SK-N-MC (cell line): ENCODE measurements around the gene AFAP1L2.

ENCODE experiments used
- DNase-seq: peaks from one replicate; pipeline ENCODE4 v3.0.0-alpha.2; 2011; ENCODE audit warnings: low read depth, low spot score
- H3K27ac ChIP-seq: fragments of 200-600 bp; sonication (generic); 2 replicates; pipeline ENCODE4 v1.5.1; 2016; ENCODE audit warnings: mixed run types
- H3K36me3 ChIP-seq: fragments of 200-600 bp; sonication (generic); 2 replicates; pipeline ENCODE4 v1.6.1; 2017; ENCODE audit warnings: antibody characterized with exemption, low read length, mixed read lengths; ENCODE audit not compliant: insufficient read depth
- H3K4me3 ChIP-seq: fragments of 200-600 bp; sonication (generic); 2 replicates; pipeline ENCODE4 v1.5.1; 2016
- H3K9ac ChIP-seq: fragments of 200-600 bp; sonication (generic); 2 replicates; pipeline ENCODE4 v1.8.0; 2017; ENCODE audit warnings: mixed run types, mixed read lengths; ENCODE audit not compliant: insufficient read length
- H3K9me3 ChIP-seq: fragments of 200-600 bp; sonication (generic); 2 replicates; pipeline ENCODE4 v1.6.1; 2017; ENCODE audit warnings: low read depth, mild to moderate bottlenecking, antibody characterized with exemption, low read length, moderate library complexity, mixed read lengths
- EZH2 ChIP-seq: fragments of 200-600 bp; sonication (generic); IDR thresholded peaks from one replicate; pipeline ENCODE4 v1.6.1; 2017; ENCODE audit warnings: antibody characterized with exemption
- FOXP2 ChIP-seq: optimal IDR thresholded peaks from 2 replicates; pipeline ENCODE3; 2011; ENCODE audit warnings: mild to moderate bottlenecking, moderate library complexity; ENCODE audit not compliant: insufficient read depth; ENCODE audit errors: extremely low read length, control extremely low read depth
- POLR2AphosphoS5 ChIP-seq: IDR thresholded peaks from 2 replicates; pipeline ENCODE4 v1.6.1; 2012; ENCODE audit warnings: mild to moderate bottlenecking, low read depth, low read length, borderline replicate concordance

AFAP1L2 gene

GRCh38 chr10:114284346-114285071 is 119.8 kb downstream of the AFAP1L2 start:
- Histone ChIP-seq H3K27ac (no peak overlapping the region), H3K36me3 (no peaks in the 10 kb centered on the region), H3K9ac (no peak overlapping the region), H3K9me3 (no peaks in the 10 kb centered on the region), H3K4me3 (no peak overlapping the region)
- TF ChIP-seq FOXP2: no peak
- TF ChIP-seq POLR2AphosphoS5: no peak
- TF ChIP-seq EZH2: no peak
- DNase-seq: no peak

DNA sequence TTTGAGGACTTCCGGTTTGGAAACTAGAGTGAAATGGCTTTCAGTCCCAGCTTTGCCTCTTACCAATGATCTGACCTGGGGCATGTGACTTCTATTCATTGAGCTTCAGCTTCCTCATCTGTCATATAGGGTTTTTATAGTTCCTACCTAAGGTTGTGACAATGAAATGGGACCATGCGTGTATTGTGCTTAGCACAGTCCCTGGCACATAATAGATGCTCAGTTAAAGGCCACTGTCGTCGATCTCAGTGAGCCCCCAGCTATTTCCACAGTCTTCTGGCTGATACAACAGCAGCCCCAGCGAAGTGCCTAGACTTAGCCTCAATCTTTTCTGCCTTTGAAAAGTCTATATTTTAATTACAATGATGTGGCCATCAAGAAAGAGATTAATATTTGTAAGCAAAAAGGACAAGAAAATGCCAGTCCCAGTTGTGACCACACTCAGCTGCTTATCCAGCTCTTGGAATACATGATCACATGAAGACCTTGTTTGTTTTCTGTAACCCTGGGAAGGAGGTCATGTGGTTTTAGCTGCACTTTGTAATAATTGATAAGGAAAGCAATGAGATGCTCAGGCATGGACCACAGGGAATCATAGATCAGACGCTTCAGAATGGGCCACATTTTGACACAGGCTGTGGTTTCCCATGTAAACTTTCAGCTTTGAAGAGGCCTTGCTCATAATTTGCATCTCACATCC is 120.6 kb downstream of the AFAP1L2 start:
- Histone ChIP-seq H3K9me3 (no peaks in the 10 kb centered on the region), H3K36me3 (no peaks in the 10 kb centered on the region), H3K9ac (no peak overlapping the region), H3K4me3 (no peak overlapping the region), H3K27ac (no peak overlapping the region)
- TF ChIP-seq EZH2 (no peak), POLR2AphosphoS5 (no peak), FOXP2 (no peak)
- no peak for DNase-seq

DNA sequence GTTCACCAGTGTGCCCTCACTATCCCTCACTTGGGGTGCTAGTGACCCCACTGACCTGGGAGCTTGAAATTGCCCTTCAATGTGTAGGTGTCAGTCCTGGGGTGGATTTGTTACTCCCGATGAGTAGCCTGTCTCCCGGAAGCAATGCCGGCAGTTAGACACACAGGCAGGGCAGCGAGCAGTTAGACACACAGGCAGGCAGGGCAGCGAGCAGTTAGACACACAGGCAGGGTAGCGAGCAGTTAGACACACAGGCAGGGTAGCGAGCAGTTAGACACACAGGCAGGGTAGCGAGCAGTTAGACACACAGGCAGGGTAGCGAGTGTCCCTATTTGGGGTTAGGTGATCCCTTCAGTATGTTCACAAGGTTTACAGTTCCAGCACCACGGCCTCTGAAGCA is 121.2 kb downstream of the AFAP1L2 start:
- Histone ChIP-seq H3K36me3 (no peaks in the 10 kb centered on the region), H3K9ac (no peak overlapping the region), H3K4me3 (no peak overlapping the region), H3K9me3 (no peaks in the 10 kb centered on the region), H3K27ac (no peak overlapping the region)
- TF ChIP-seq POLR2AphosphoS5: no peak
- TF ChIP-seq FOXP2: no peak
- TF ChIP-seq EZH2: no peak
- no peak for DNase-seq

DNA sequence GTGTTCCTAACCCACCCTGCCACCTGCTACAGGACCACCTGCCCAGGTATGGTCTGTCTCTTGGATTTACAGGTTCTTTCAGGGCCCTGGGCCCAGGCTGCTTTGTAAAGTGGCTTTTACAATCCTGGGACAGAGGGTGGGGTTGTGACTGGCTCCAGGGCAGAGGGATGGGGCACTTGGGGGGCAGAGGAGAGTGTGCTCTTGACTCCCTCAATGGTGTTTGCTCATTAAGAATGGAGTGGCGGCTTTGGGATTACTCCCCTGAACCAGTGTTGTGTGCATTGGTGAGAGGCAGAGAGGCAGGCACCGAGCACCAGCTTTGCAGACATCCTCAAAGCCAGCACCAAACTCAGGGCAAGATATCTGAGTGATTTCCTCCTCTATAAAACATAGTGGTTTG is 121.8 kb downstream of the AFAP1L2 start:
- Histone ChIP-seq H3K36me3 (no peaks in the 10 kb centered on the region), H3K9me3 (no peaks in the 10 kb centered on the region), H3K9ac (no peak overlapping the region), H3K4me3 (no peak overlapping the region), H3K27ac (no peak overlapping the region)
- TF ChIP-seq POLR2AphosphoS5 (no peak), EZH2 (no peak), FOXP2 (no peak)
- DNase-seq: no peak

GRCh38 chr10:114281461-114281860 is 122.8 kb downstream of the AFAP1L2 start:
- DNase-seq: no peak
- H3K9me3 ChIP-seq: no peaks in the 10 kb centered on the region

DNA sequence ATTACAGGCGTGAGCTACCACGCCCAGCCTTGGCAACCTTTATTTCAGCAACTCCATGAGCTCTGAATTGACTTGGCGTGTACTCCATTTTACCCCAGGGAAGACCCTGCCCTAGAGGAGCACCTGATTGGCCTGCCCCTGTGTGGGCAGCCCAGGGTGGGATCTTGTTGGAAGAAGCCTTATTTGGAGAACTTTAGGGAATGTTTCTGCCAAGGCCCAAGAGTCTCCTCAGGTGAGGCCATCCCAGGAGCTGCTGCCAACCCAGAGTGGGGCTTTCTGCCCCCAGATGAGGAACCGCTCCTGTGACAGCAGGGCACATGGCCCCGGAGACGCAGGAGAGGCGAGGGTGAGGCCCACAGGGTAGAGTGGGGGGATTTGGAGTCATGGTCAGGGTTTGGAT is 123.3 kb downstream of the AFAP1L2 start:
- DNase-seq: no peak
- Histone ChIP-seq H3K36me3 (no peaks in the 10 kb centered on the region), H3K27ac (no peak overlapping the region), H3K9ac (no peak overlapping the region), H3K9me3 (no peaks in the 10 kb centered on the region), H3K4me3 (no peak overlapping the region)
- TF ChIP-seq POLR2AphosphoS5 (no peak), FOXP2 (no peak), EZH2 (no peak)

More at GRCh38 chr10:114281461-114281860, 122.8 kb downstream of the AFAP1L2 start:
- no peak overlapping the region for H3K9ac ChIP-seq
- TF ChIP-seq POLR2AphosphoS5 (no peak), EZH2 (no peak), FOXP2 (no peak)
- H3K36me3 ChIP-seq: no peaks in the 10 kb centered on the region
- H3K27ac ChIP-seq: no peak overlapping the region
- H3K4me3 ChIP-seq: no peak overlapping the region

- no peak for DNase-seq
- H3K9me3 ChIP-seq: no peaks in the 10 kb centered on the region
- H3K9ac ChIP-seq: no peak overlapping the region
- no peak overlapping the region for H3K27ac ChIP-seq
- no peak overlapping the region for H3K4me3 ChIP-seq
- no peaks in the 10 kb centered on the region for H3K36me3 ChIP-seq
- no peak for TF ChIP-seq FOXP2
- TF ChIP-seq POLR2AphosphoS5: no peak
- TF ChIP-seq EZH2: no peak
These were observed 124.2 kb downstream of the AFAP1L2 start for GRCh38 chr10:114279901-114280644.

- H3K27ac ChIP-seq: no peak overlapping the region
- TF ChIP-seq FOXP2: no peak
- no peak for TF ChIP-seq POLR2AphosphoS5
- no peak for TF ChIP-seq EZH2
- H3K36me3 ChIP-seq: no peaks in the 10 kb centered on the region
- H3K4me3 ChIP-seq: no peak overlapping the region
- no peak for DNase-seq
- H3K9me3 ChIP-seq: no peaks in the 10 kb centered on the region
- H3K9ac ChIP-seq: no peak overlapping the region
These were observed 125.0 kb downstream of the AFAP1L2 start for GRCh38 chr10:114279289-114279688.
